K562 (cell line): ENCODE data around the gene RALY. TPM values are rescaled to one million over a fixed set of nuclear protein-coding genes. Genes with fewer than 3 reads are reported as not detected.
A peak's percentile ranks its signal among the peaks of the same experiment; 100 is the strongest.

Experiments
- BMI1 ChIP-seq: fragments of 150-350 bp; IDR thresholded peaks from 2 replicates; pipeline ENCODE4 v1.6.1; 2014; ENCODE audit warnings: low read length
- BRD9 ChIP-seq: fragments of 450-650 bp; IDR thresholded peaks from 2 replicates; pipeline ENCODE4 v1.6.1; 2018; ENCODE audit warnings: low read depth; ENCODE audit not compliant: partially characterized antibody
- CEBPG ChIP-seq, 3 experiments: fragments of 200-800 bp in 1 of 3; sonication (Bioruptor generic) in 1 of 3; sonication (generic) in 1 of 3; formaldehyde crosslinking in 1 of 3; IDR thresholded peaks in 2 of 3; conservative IDR thresholded peaks in 1 of 3; 2 replicates each; pipeline versions ENCODE4 v1.6.1 to v1.8.0; 2016 to 2022; ENCODE audit warnings: missing compliant biosample characterization in 2 of 3, missing genetic modification characterization in 2 of 3, mild to moderate bottlenecking in 1 of 3, missing genetic modification reagents in 1 of 3
- ELF2 ChIP-seq: fragments of 250-450 bp; sonication (Bioruptor Pico); IDR thresholded peaks from 2 replicates; pipeline ENCODE4 v1.5.0; 2021; ENCODE audit warnings: mild to moderate bottlenecking
- LARP7 ChIP-seq: fragments of 450-650 bp; IDR thresholded peaks from 2 replicates; pipeline ENCODE4 v1.6.1; 2016
- NEUROD1 ChIP-seq: fragments of 150-350 bp; IDR thresholded peaks from 2 replicates; pipeline ENCODE4 v1.6.1; 2014; ENCODE audit warnings: borderline replicate concordance, low read length, low read depth; ENCODE audit not compliant: partially characterized antibody
- NONO ChIP-seq, 2 experiments: fragments of 200-400 bp in 1 of 2; fragments of 450-650 bp in 1 of 2; formaldehyde crosslinking in 1 of 2; IDR thresholded peaks; 2 replicates each; pipeline ENCODE4 v1.6.1; 2017; ENCODE audit warnings: low read depth in 2 of 2, mild to moderate bottlenecking in 2 of 2, moderate library complexity in 2 of 2, low read length in 1 of 2
- NR1H2 ChIP-seq: sonication (generic); formaldehyde crosslinking; IDR thresholded peaks from 2 replicates; pipeline ENCODE4 v1.4.0; 2020; ENCODE audit warnings: mild to moderate bottlenecking, missing genetic modification reagents
- NR2C1 ChIP-seq, 2 experiments: fragments of 450-650 bp; IDR thresholded peaks; 2 replicates each; pipeline ENCODE4 v1.6.1; 2017; ENCODE audit warnings: mild to moderate bottlenecking in 2 of 2, antibody characterized with exemption in 1 of 2, inconsistent platforms in 1 of 2, missing compliant biosample characterization in 1 of 2, missing genetic modification characterization in 1 of 2
- PHF8 ChIP-seq: fragments of 200-600 bp; sonication (generic); IDR thresholded peaks from 2 replicates; pipeline ENCODE4 v1.6.1; 2012; ENCODE audit warnings: mixed run types, mild to moderate bottlenecking, inconsistent platforms, low read length, moderate library complexity, borderline replicate concordance
- PRPF4 ChIP-seq: fragments of 200-400 bp; formaldehyde crosslinking; IDR thresholded peaks from one replicate; pipeline ENCODE4 v1.6.1; 2017; ENCODE audit warnings: low read length, low read depth, mild to moderate bottlenecking; ENCODE audit not compliant: insufficient read depth, poor library complexity, severe bottlenecking
- RBM14 ChIP-seq: fragments of 200-400 bp; formaldehyde crosslinking; IDR thresholded peaks from 2 replicates; pipeline ENCODE4 v1.6.1; 2018; ENCODE audit warnings: low read depth, mild to moderate bottlenecking, low read length, moderate library complexity, borderline replicate concordance; ENCODE audit not compliant: insufficient read depth
- RFX1 ChIP-seq: fragments of 450-650 bp; IDR thresholded peaks from 2 replicates; pipeline ENCODE4 v1.6.1; 2016; ENCODE audit warnings: mild to moderate bottlenecking, moderate library complexity
- RFX5 ChIP-seq: IDR thresholded peaks from 2 replicates; pipeline ENCODE4 v1.6.1; 2011; ENCODE audit warnings: low read depth, mild to moderate bottlenecking, improper control_type of control experiment, low read length
- RFX7 ChIP-seq: fragments of 250-450 bp; sonication (Bioruptor Pico); IDR thresholded peaks from 2 replicates; pipeline ENCODE4 v1.5.1; 2021; ENCODE audit warnings: mild to moderate bottlenecking
- TCF7 ChIP-seq: sonication (generic); IDR thresholded peaks from 2 replicates; pipeline ENCODE4 v1.6.1; 2016; ENCODE audit warnings: antibody characterized with exemption, borderline replicate concordance
- YY1 ChIP-seq, 3 experiments: IDR thresholded peaks; 2 replicates each; pipeline ENCODE4 v1.6.1; 2011; ENCODE audit warnings: low read length in 2 of 3, mild to moderate bottlenecking in 2 of 3, moderate library complexity in 2 of 3, borderline replicate concordance in 1 of 3, control low read depth in 1 of 3, low read depth in 1 of 3; ENCODE audit not compliant: insufficient read depth in 3 of 3, insufficient replicate concordance in 2 of 3, control insufficient read depth in 1 of 3, insufficient read length in 1 of 3; ENCODE audit errors: extremely low read depth in 1 of 3
- ZNF75A ChIP-seq: fragments of 450-650 bp; formaldehyde crosslinking; IDR thresholded peaks from 2 replicates; pipeline ENCODE4 v1.4.0; 2020; ENCODE audit warnings: mild to moderate bottlenecking
- polyA plus RNA-seq, 8 experiments: library from polyadenylated mRNA; depleted of rRNA in 4 of 8; stranded (reverse) in 5 of 8; unstranded in 3 of 8; fragments of >200 nt; fragmentation: Nextera tagmentation in 2 of 8; fragmentation: Illumina TruSeq in 1 of 8; extraction: Ambion mirVana in 2 of 8; extraction: Trizol in 1 of 8; gene quantifications; 2 replicates each; pipeline versions ENCODE4 v1.2.1 to v1.2.3, GENCODE V29; 2011 to 2014; ENCODE audit warnings: inconsistent platforms in 1 of 8, missing spikeins in 1 of 8
- total RNA-seq, 7 experiments: library from RNA; depleted of rRNA in 6 of 7; stranded (reverse); fragments of >200 nt in 6 of 7; fragmentation: Illumina TruSeq in 2 of 7; extraction: Trizol in 2 of 7; gene quantifications; 2 replicates each; pipeline versions ENCODE4 v1.2.1 to v1.2.3, GENCODE V29; 2011 to 2021; ENCODE audit warnings: low replicate concordance in 1 of 7
- TF ChIP-seq, protein P1 (sequence below): sonication (generic); formaldehyde crosslinking; IDR thresholded peaks from 2 replicates; pipeline ENCODE4 v1.8.1; 2023; ENCODE audit warnings: mild to moderate bottlenecking, missing genetic modification reagents
- TF ChIP-seq, protein P2 (sequence below): fragments of 250-450 bp; sonication (Bioruptor Pico); IDR thresholded peaks from 2 replicates; pipeline ENCODE4 v1.9.0; 2021; ENCODE audit warnings: mild to moderate bottlenecking
- TF ChIP-seq, protein P3 (sequence below): conservative IDR thresholded peaks from 2 replicates; pipeline ENCODE4 v1.6.1; 2011; ENCODE audit warnings: low read depth, mild to moderate bottlenecking, low read length; ENCODE audit not compliant: control insufficient read depth
- TF ChIP-seq, protein P4 (sequence below): sonication (generic); formaldehyde crosslinking; IDR thresholded peaks from 2 replicates; pipeline ENCODE4 v1.9.0; 2022; ENCODE audit warnings: mild to moderate bottlenecking, missing genetic modification reagents
- TF ChIP-seq, protein P5 (sequence below): fragments of 250-450 bp; sonication (Bioruptor Pico); IDR thresholded peaks from 2 replicates; pipeline ENCODE4 v1.6.1; 2021; ENCODE audit warnings: mild to moderate bottlenecking

Gene RALY
- total and polyA plus RNA-seq, 9 of the 15 experiments (the other 6 are each of a cell fraction or from before 2014, with no cell fraction given), result 0.80 to 207 (median 128) TPM

DNA sequence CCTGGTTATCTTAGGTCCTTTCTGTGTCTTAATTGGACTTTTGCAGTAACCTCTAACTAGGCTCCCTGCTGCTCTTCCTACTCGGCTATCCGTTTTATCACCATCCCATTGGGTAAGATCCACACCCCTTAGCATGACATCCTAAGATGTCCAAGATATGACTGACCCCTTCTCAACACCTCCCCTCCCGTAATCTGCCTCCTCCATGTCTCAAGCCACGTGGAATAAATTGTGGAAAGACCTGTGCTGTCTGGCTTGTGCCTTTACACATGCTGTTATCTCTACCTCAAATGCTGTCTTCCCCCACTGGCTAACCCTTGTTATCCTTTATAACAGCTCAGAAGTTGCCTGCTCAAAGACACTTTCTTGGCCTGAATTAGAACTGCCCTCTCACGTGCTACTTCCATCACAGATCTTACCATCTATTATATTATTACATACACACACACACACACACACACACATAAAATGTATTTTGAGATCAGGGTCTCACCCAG, 91.9 kb downstream of the RALY start (continued):
- TF ChIP-seq BRD9 (no peak), TCF7 (no peak), NEUROD1 (peak; percentile 19), RBM14 (no peak), ZNF75A (no peak), CEBPG (CRISPR knock-in tag; IDR thresholded peaks at IDR 0.05) (no peak), CEBPG (tag; conservative IDR thresholded peaks at IDR 0.05 in 1 of 2, IDR thresholded peaks at IDR 0.05 in 1 of 2) (no peak), YY1 (IDR thresholded peaks at IDR 0.05; ENCODE audit: borderline replicate concordance in 1 of 3, control insufficient read depth in 1 of 3, extremely low read depth in 1 of 3, insufficient read depth in 3 of 3, insufficient read length in 1 of 3, insufficient replicate concordance in 2 of 3, low read depth in 1 of 3, low read length in 2 of 3) (peak in 1 of 3 experiments; percentile 44), PRPF4 (no peak), NR1H2 (CRISPR knock-in tag) (no peak), BMI1 (no peak), PHF8 (no peak), LARP7 (no peak), ELF2 (CRISPR knock-in tag) (no peak), RFX7 (no peak), NONO (IDR thresholded peaks at IDR 0.05; ENCODE audit: low read depth in 2 of 2, low read length in 1 of 2) (no peak), RFX1 (no peak), RFX5 (no peak), NR2C1 (IDR thresholded peaks at IDR 0.05) (peak; percentile 28; the same call in 1 of the 2 replicates), NR2C1 (tag; IDR thresholded peaks at IDR 0.05) (0 out of 2 replicates have a peak, but pooled peaks have one; percentile 43)
- TF ChIP-seq, protein P1, sequence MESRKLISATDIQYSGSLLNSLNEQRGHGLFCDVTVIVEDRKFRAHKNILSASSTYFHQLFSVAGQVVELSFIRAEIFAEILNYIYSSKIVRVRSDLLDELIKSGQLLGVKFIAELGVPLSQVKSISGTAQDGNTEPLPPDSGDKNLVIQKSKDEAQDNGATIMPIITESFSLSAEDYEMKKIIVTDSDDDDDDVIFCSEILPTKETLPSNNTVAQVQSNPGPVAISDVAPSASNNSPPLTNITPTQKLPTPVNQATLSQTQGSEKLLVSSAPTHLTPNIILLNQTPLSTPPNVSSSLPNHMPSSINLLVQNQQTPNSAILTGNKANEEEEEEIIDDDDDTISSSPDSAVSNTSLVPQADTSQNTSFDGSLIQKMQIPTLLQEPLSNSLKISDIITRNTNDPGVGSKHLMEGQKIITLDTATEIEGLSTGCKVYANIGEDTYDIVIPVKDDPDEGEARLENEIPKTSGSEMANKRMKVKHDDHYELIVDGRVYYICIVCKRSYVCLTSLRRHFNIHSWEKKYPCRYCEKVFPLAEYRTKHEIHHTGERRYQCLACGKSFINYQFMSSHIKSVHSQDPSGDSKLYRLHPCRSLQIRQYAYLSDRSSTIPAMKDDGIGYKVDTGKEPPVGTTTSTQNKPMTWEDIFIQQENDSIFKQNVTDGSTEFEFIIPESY (CRISPR knock-in tag), result no peak
- TF ChIP-seq, protein P2, sequence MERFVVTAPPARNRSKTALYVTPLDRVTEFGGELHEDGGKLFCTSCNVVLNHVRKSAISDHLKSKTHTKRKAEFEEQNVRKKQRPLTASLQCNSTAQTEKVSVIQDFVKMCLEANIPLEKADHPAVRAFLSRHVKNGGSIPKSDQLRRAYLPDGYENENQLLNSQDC (CRISPR knock-in tag), result no peak
- TF ChIP-seq, protein P3, sequence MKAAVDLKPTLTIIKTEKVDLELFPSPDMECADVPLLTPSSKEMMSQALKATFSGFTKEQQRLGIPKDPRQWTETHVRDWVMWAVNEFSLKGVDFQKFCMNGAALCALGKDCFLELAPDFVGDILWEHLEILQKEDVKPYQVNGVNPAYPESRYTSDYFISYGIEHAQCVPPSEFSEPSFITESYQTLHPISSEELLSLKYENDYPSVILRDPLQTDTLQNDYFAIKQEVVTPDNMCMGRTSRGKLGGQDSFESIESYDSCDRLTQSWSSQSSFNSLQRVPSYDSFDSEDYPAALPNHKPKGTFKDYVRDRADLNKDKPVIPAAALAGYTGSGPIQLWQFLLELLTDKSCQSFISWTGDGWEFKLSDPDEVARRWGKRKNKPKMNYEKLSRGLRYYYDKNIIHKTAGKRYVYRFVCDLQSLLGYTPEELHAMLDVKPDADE, result no peak
- TF ChIP-seq, protein P4, sequence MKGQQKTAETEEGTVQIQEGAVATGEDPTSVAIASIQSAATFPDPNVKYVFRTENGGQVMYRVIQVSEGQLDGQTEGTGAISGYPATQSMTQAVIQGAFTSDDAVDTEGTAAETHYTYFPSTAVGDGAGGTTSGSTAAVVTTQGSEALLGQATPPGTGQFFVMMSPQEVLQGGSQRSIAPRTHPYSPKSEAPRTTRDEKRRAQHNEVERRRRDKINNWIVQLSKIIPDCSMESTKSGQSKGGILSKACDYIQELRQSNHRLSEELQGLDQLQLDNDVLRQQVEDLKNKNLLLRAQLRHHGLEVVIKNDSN (CRISPR knock-in tag), result peak; percentile 33; the same call in 1 of the 2 replicates
- TF ChIP-seq, protein P5, sequence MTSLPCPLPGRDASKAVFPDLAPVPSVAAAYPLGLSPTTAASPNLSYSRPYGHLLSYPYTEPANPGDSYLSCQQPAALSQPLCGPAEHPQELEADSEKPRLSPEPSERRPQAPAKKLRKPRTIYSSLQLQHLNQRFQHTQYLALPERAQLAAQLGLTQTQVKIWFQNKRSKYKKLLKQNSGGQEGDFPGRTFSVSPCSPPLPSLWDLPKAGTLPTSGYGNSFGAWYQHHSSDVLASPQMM, result no peak
